K562 (cell line): ENCODE measurements around the gene IDUA. TPM values are rescaled to one million over a fixed set of nuclear protein-coding genes. Genes with fewer than 3 reads are reported as not detected.

Experiments used
- BMI1 ChIP-seq: fragments of 150-350 bp; IDR thresholded peaks from 2 replicates; pipeline ENCODE4 v1.6.1; 2014; ENCODE audit warnings: low read length
- C11orf30 ChIP-seq: fragments of 450-650 bp; IDR thresholded peaks from 2 replicates; pipeline ENCODE4 v1.6.1; 2016; ENCODE audit warnings: low read depth, mild to moderate bottlenecking
- CREBBP ChIP-seq: IDR thresholded peaks from one replicate; pipeline ENCODE4 v1.6.1; 2012; ENCODE audit warnings: low read depth, mild to moderate bottlenecking, control low read depth, inconsistent platforms, low read length
- DPF2 ChIP-seq: fragments of 450-650 bp; IDR thresholded peaks from 2 replicates; pipeline ENCODE4 v1.6.1; 2016
- ESRRA ChIP-seq: fragments of 450-650 bp; IDR thresholded peaks from 2 replicates; pipeline ENCODE4 v1.6.1; 2014; ENCODE audit warnings: low read depth, mild to moderate bottlenecking, moderate library complexity, borderline replicate concordance
- GTF2E2 ChIP-seq: fragments of 200-800 bp; sonication (Bioruptor generic); IDR thresholded peaks from 2 replicates; pipeline ENCODE4 v1.6.1; 2016; ENCODE audit warnings: missing genetic modification characterization, missing compliant biosample characterization
- HDAC2 ChIP-seq: fragments of 450-650 bp; IDR thresholded peaks from 2 replicates; pipeline ENCODE4 v1.6.1; 2016; ENCODE audit warnings: mild to moderate bottlenecking
- KAT7 ChIP-seq: sonication (generic); formaldehyde crosslinking; IDR thresholded peaks from 2 replicates; pipeline ENCODE4 v1.8.0; 2022; ENCODE audit warnings: missing genetic modification reagents, mild to moderate bottlenecking, borderline replicate concordance
- L3MBTL2 ChIP-seq: fragments of 450-650 bp; IDR thresholded peaks from 2 replicates; pipeline ENCODE4 v1.6.1; 2016; ENCODE audit warnings: mild to moderate bottlenecking, moderate library complexity
- PCBP2 ChIP-seq: fragments of 200-400 bp; formaldehyde crosslinking; IDR thresholded peaks from 2 replicates; pipeline ENCODE4 v1.6.1; 2018; ENCODE audit warnings: low read length, low read depth, mild to moderate bottlenecking, moderate library complexity; ENCODE audit not compliant: poor library complexity, severe bottlenecking
- PHTF2 ChIP-seq: fragments of 250-450 bp; sonication (Bioruptor Pico); IDR thresholded peaks from 2 replicates; pipeline ENCODE4 v1.5.0; 2021; ENCODE audit warnings: mild to moderate bottlenecking
- PRPF4 ChIP-seq: fragments of 200-400 bp; formaldehyde crosslinking; IDR thresholded peaks from one replicate; pipeline ENCODE4 v1.6.1; 2017; ENCODE audit warnings: low read length, low read depth, mild to moderate bottlenecking; ENCODE audit not compliant: insufficient read depth, poor library complexity, severe bottlenecking
- RBM17 ChIP-seq: fragments of 200-400 bp; formaldehyde crosslinking; IDR thresholded peaks from 2 replicates; pipeline ENCODE4 v1.6.1; 2017; ENCODE audit warnings: low read depth, mild to moderate bottlenecking, low read length, borderline replicate concordance
- STAT5B ChIP-seq: fragments of 250-450 bp; sonication (Bioruptor Pico); IDR thresholded peaks from 2 replicates; pipeline ENCODE4 v1.8.0; 2021; ENCODE audit warnings: mild to moderate bottlenecking, inconsistent platforms
- SUPT5H ChIP-seq: fragments of 450-650 bp; IDR thresholded peaks from 2 replicates; pipeline ENCODE4 v1.6.1; 2016
- TARDBP ChIP-seq: fragments of 450-650 bp; IDR thresholded peaks from 2 replicates; pipeline ENCODE4 v1.6.1; 2016
- ZC3H4 ChIP-seq: sonication (generic); formaldehyde crosslinking; IDR thresholded peaks from 2 replicates; pipeline ENCODE4 v1.9.0; 2021; ENCODE audit warnings: missing genetic modification reagents, borderline replicate concordance
- ZNF197 ChIP-seq: fragments of 200-800 bp; sonication (Bioruptor generic); IDR thresholded peaks from 2 replicates; pipeline ENCODE4 v1.6.1; 2016; ENCODE audit warnings: low read depth, missing genetic modification characterization, missing compliant biosample characterization
- polyA plus RNA-seq, 8 experiments: library from polyadenylated mRNA; depleted of rRNA in 4 of 8; stranded (reverse) in 5 of 8; unstranded in 3 of 8; fragments of >200 nt; fragmentation: Nextera tagmentation in 2 of 8; fragmentation: Illumina TruSeq in 1 of 8; extraction: Ambion mirVana in 2 of 8; extraction: Trizol in 1 of 8; gene quantifications; 2 replicates each; pipeline versions ENCODE4 v1.2.1 to v1.2.3, GENCODE V29; 2011 to 2014; ENCODE audit warnings: inconsistent platforms in 1 of 8, missing spikeins in 1 of 8
- total RNA-seq, 7 experiments: library from RNA; depleted of rRNA in 6 of 7; stranded (reverse); fragments of >200 nt in 6 of 7; fragmentation: Illumina TruSeq in 2 of 7; extraction: Trizol in 2 of 7; gene quantifications; 2 replicates each; pipeline versions ENCODE4 v1.2.1 to v1.2.3, GENCODE V29; 2011 to 2021; ENCODE audit warnings: low replicate concordance in 1 of 7
- TF ChIP-seq, protein P1 (sequence below): fragments of 250-450 bp; sonication (Bioruptor Pico); IDR thresholded peaks from 2 replicates; pipeline ENCODE4 v1.8.0; 2022; ENCODE audit warnings: inconsistent platforms
- TF ChIP-seq, protein P2 (sequence below): fragments of 450-650 bp; IDR thresholded peaks from 2 replicates; pipeline ENCODE4 v1.6.1; 2016; ENCODE audit warnings: mild to moderate bottlenecking

Gene IDUA
- total and polyA plus RNA-seq, 9 of the 15 experiments (the other 6 are each of a cell fraction or from before 2014, with no cell fraction given): 0.04 to 16.1 (median 1.2) TPM

DNA sequence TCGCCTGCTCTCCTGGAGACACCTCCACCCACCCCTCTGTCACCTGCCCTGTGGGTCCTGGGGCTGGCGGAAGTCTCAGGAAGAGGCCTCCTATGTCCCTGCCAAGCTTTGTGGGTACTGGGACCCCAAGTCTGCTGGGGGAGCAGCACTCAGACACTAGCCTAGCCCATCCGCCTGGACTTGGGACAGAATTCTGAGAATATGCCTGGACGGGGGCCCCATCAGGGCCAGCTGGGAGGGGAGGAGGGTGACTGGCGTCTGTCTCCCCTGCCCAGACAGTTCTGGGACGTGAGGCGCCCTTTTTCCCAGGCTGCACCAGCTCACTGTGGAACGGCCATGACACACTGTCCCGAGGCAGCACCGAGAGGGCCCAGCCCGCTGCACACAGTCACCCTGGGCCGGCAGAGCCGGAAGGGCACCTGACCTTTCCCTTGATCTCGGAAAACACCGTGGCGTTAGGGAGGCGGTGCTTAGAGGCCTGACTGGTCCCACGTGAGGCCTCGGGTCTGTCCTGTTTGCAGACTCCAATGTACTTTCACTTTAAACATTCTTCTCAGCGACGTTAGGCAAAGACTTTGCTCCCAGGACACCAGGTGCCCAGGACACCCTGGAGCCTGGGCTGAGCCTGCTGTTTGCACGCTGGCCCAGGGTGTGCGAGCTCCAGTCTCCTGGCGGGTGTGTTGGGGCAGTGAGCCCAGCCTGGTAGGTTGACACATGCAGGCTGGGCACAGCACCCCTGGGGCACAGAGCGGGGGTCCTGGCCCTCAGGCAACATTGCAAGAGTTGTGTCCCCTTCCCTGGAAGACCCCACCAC lies 5.7 kb downstream of the IDUA start (continued):
- TF ChIP-seq PCBP2: no peak
- TF ChIP-seq RBM17: no peak
- TF ChIP-seq ZC3H4: no peak
- no peak for TF ChIP-seq GTF2E2
- TF ChIP-seq PHTF2: no peak
- peak; percentile 85 for TF ChIP-seq ESRRA
- TF ChIP-seq HDAC2: peak; percentile 53; the same call in 1 of the 2 replicates
- TF ChIP-seq SUPT5H: peak; percentile 65
- TF ChIP-seq L3MBTL2: peak; percentile 82
- TF ChIP-seq, protein P1, sequence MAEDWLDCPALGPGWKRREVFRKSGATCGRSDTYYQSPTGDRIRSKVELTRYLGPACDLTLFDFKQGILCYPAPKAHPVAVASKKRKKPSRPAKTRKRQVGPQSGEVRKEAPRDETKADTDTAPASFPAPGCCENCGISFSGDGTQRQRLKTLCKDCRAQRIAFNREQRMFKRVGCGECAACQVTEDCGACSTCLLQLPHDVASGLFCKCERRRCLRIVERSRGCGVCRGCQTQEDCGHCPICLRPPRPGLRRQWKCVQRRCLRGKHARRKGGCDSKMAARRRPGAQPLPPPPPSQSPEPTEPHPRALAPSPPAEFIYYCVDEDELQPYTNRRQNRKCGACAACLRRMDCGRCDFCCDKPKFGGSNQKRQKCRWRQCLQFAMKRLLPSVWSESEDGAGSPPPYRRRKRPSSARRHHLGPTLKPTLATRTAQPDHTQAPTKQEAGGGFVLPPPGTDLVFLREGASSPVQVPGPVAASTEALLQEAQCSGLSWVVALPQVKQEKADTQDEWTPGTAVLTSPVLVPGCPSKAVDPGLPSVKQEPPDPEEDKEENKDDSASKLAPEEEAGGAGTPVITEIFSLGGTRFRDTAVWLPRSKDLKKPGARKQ (CRISPR knock-in tag): no peak
- TF ChIP-seq CREBBP: no peak
- TF ChIP-seq BMI1: no peak
- TF ChIP-seq STAT5B (CRISPR knock-in tag): no peak
- TF ChIP-seq ZNF197 (CRISPR knock-in tag): no peak
- TF ChIP-seq DPF2: peak; percentile 34; the same call in 1 of the 2 replicates
- no peak for TF ChIP-seq KAT7 (CRISPR knock-in tag)
- peak; percentile 61; the same call in 1 of the 2 replicates for TF ChIP-seq TARDBP
- TF ChIP-seq C11orf30: no peak; the same call in 1 of the 2 replicates
- TF ChIP-seq PRPF4: no peak
- TF ChIP-seq, protein P2, sequence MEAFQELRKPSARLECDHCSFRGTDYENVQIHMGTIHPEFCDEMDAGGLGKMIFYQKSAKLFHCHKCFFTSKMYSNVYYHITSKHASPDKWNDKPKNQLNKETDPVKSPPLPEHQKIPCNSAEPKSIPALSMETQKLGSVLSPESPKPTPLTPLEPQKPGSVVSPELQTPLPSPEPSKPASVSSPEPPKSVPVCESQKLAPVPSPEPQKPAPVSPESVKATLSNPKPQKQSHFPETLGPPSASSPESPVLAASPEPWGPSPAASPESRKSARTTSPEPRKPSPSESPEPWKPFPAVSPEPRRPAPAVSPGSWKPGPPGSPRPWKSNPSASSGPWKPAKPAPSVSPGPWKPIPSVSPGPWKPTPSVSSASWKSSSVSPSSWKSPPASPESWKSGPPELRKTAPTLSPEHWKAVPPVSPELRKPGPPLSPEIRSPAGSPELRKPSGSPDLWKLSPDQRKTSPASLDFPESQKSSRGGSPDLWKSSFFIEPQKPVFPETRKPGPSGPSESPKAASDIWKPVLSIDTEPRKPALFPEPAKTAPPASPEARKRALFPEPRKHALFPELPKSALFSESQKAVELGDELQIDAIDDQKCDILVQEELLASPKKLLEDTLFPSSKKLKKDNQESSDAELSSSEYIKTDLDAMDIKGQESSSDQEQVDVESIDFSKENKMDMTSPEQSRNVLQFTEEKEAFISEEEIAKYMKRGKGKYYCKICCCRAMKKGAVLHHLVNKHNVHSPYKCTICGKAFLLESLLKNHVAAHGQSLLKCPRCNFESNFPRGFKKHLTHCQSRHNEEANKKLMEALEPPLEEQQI: no peak
